B cell (primary cell): Measurements from ENCODE around the gene ARX. TPM values are rescaled to one million over a fixed set of nuclear protein-coding genes. Genes with fewer than 3 reads are reported as not detected.

Experiments
- ATAC-seq: fragments of 200-7000 bp; cut with Tn5 transposase; one replicate; pipeline ENCODE4 v1.10.0; 2021; ENCODE audit warnings: low read depth, mild to moderate bottlenecking, moderate number of reproducible peaks, moderate library complexity
- CTCF ChIA-PET: fragments of 350-600 bp; sonication (Branson Sonifier 250); formaldehyde crosslinking; loops from one replicate; lab custom pipeline; 2021; ENCODE audit warnings: antibody characterized with exemption, inconsistent platforms; lab: Charles Lee
- POLR2A ChIA-PET: fragments of 350-600 bp; sonication (Branson Sonifier 250); formaldehyde crosslinking; loops from one replicate; lab custom pipeline; 2021; ENCODE audit warnings: antibody characterized with exemption; lab: Charles Lee
- DNase-seq: peaks from one replicate; pipeline ENCODE4 v3.0.0; 2013
- H2AFZ ChIP-seq: 2 replicates; pipeline ENCODE4 v1.6.1; 2012; ENCODE audit warnings: mild to moderate bottlenecking, low read depth, low read length; ENCODE audit not compliant: insufficient read depth, poor library complexity, severe bottlenecking
- H3K27ac ChIP-seq, 2 donors: 1 replicate in 1 of 2; 2 replicates in 1 of 2; pipeline ENCODE4 v1.5.1; 2012 to 2013; ENCODE audit warnings: low read length in 2 of 2, mild to moderate bottlenecking in 2 of 2, moderate library complexity in 1 of 2
- H3K27me3 ChIP-seq, 4 experiments: fragments of 200-600 bp in 1 of 4; sonication (generic) in 1 of 4; replicated peaks in 1 of 4; 1 replicate in 2 of 4; 2 replicates in 2 of 4; pipeline versions ENCODE4 v1.6.1 to v1.7.0; 2013 to 2016; ENCODE audit warnings: low read length in 3 of 4, mild to moderate bottlenecking in 2 of 4, mixed read lengths in 1 of 4, moderate library complexity in 1 of 4; ENCODE audit not compliant: insufficient read depth in 4 of 4, control insufficient read depth in 3 of 4; ENCODE audit errors: control extremely low read depth in 1 of 4
- H3K36me3 ChIP-seq, 2 experiments: replicated peaks in 1 of 2; 1 replicate in 1 of 2; 2 replicates in 1 of 2; pipeline versions ENCODE4 v1.6.1 to v1.7.1; 2013; ENCODE audit warnings: low read length in 1 of 2; ENCODE audit not compliant: insufficient read depth in 2 of 2, control insufficient read depth in 1 of 2; ENCODE audit errors: control extremely low read depth in 1 of 2, extremely low read depth in 1 of 2
- H3K4me1 ChIP-seq, 2 donors: fragments of 200-600 bp in 1 of 2; sonication (generic) in 1 of 2; 1 replicate in 1 of 2; 2 replicates in 1 of 2; pipeline versions ENCODE4 v1.5.1 to v1.6.1; 2013 to 2017; ENCODE audit warnings: low read length in 2 of 2; ENCODE audit not compliant: control insufficient read depth in 2 of 2, insufficient read depth in 2 of 2
- H3K4me2 ChIP-seq: replicated peaks from 2 replicates; pipeline ENCODE3; 2012; ENCODE audit warnings: mild to moderate bottlenecking, low read depth, low read length; ENCODE audit not compliant: poor library complexity, severe bottlenecking
- H3K4me3 ChIP-seq, 5 experiments: fragments of 200-600 bp in 1 of 5; sonication (generic) in 1 of 5; 1 replicate in 3 of 5; 2 replicates in 2 of 5; pipeline versions ENCODE4 v1.5.1 to v1.7.0; 2011 to 2016; ENCODE audit warnings: low read length in 4 of 5, mild to moderate bottlenecking in 4 of 5, low read depth in 2 of 5, control low read depth in 1 of 5, moderate library complexity in 1 of 5; ENCODE audit not compliant: insufficient read depth in 1 of 5; ENCODE audit errors: control extremely low read depth in 1 of 5, extremely low read depth in 1 of 5
- H3K79me2 ChIP-seq: fragments of 200-600 bp; sonication (generic); one replicate; pipeline ENCODE4 v1.6.0; 2016; ENCODE audit warnings: low read length; ENCODE audit not compliant: control insufficient read depth, insufficient read depth
- H3K9ac ChIP-seq: fragments of 200-600 bp; sonication (generic); 2 replicates; pipeline ENCODE4 v1.6.1; 2017; ENCODE audit warnings: mild to moderate bottlenecking, low read length, moderate library complexity
- H3K9me3 ChIP-seq, 3 donors: one replicate each; pipeline versions ENCODE4 v1.6.1 to v1.7.1; 2013; ENCODE audit warnings: low read length in 2 of 3; ENCODE audit not compliant: control insufficient read depth in 2 of 3, insufficient read depth in 1 of 3; ENCODE audit errors: control extremely low read depth in 1 of 3
- H4K20me1 ChIP-seq: 2 replicates; pipeline ENCODE4 v1.6.0; 2012; ENCODE audit warnings: mild to moderate bottlenecking, low read length; ENCODE audit not compliant: insufficient read depth, control insufficient read depth, poor library complexity, severe bottlenecking
- H3K27ac Mint-ChIP-seq: one replicate; pipeline ENCODE4 v1.8.0; 2021; ENCODE audit warnings: mixed read lengths
- H3K27me3 Mint-ChIP-seq: one replicate; pipeline ENCODE4 v1.8.0; 2021; ENCODE audit warnings: mixed read lengths
- H3K4me1 Mint-ChIP-seq: one replicate; pipeline ENCODE4 v1.8.0; 2021; ENCODE audit warnings: mixed read lengths
- H3K4me3 Mint-ChIP-seq: one replicate; pipeline ENCODE4 v1.8.0; 2021; ENCODE audit warnings: mixed read lengths
- H3K9me3 Mint-ChIP-seq: one replicate; pipeline ENCODE4 v1.8.0; 2022; ENCODE audit warnings: mixed read lengths; ENCODE audit not compliant: insufficient read depth
- EZH2 ChIP-seq: IDR thresholded peaks from 2 replicates; pipeline ENCODE4 v1.6.1; 2012; ENCODE audit warnings: borderline replicate concordance, low read depth, mild to moderate bottlenecking, moderate library complexity, low read length; ENCODE audit not compliant: insufficient read depth, poor library complexity, severe bottlenecking
- WGBS: methylation state at CpG from one replicate; pipeline ENCODE4 v1.1.5; 2013; ENCODE audit warnings: missing lambda C conversion rate; ENCODE audit not compliant: insufficient coverage; 5-methylcytosine and 5-hydroxymethylcytosine counted together
- intact Hi-C: fragments of 100-400 bp; cut with micrococcal nuclease; formaldehyde crosslinking; loops from one replicate; pipeline ENCODE4 v1.10.0; 2022
- polyA plus RNA-seq: library from polyadenylated mRNA; depleted of rRNA; stranded (reverse); fragments of >200 nt; gene quantifications from 2 replicates; pipeline ENCODE4 v1.2.3, GENCODE V29; 2012
- total RNA-seq, 2 donors: library from RNA; stranded (reverse); fragments of 120-200 nt in 1 of 2; gene quantifications; 1 replicate in 1 of 2; 2 replicates in 1 of 2; pipeline versions ENCODE4 v1.2.3 to v1.2.4, GENCODE V29; 2013 to 2022
- TF ChIP-seq, protein P1 (sequence below): fragments of 200-600 bp; IDR thresholded peaks from one replicate; pipeline ENCODE4 v1.8.0; 2022; ENCODE audit warnings: antibody characterized with exemption, mild to moderate bottlenecking

Gene ARX
- total and polyA plus RNA-seq, 2 donors (not counting 1 experiment from before 2014, with no cell fraction given) = not detected

DNA sequence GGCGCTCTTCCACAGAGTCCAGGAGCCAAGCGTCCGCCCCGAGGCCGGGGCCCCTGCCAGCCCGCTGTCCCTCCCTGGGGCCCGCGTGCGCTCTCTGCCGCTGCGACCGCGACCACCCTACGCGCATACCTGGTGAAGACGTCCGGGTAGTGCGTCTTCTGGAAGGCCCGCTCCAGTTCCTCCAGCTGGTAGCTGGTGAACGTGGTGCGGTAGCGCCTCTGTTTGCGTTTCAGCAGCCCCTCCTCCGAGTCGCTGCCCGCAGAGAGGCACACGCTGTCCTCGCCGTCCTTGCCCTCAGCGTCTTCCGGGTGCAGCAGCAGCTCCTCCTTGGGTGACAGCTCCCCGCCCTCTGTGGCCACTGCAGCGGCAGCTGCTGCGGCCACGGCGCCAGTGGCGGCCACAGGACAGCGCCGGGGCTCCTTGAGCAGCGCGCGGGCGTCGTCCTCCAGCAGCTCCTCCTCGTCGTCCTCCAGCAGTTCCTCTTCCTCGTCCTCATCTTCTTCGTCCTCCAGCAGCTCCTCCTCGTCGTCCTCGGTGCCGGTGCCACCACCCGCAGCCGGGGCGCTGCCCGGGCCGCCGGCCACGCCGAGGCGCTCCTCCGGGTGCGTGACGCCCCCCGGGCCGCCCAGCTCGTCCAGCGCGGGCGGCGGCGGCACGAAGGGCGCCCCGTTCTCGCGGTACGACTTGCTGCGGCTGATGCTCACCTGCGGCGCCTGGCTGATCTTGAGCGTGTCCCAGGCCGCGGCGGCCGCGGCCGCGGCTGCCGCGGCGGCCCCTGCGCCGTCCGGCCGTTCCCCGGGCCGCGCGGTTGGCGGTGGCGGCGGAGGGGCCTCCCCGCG lies 2.8 kb downstream of the ARX start:
- CTCF ChIA-PET = no interaction called here
- Histone ChIP-seq H3K4me3 (peak overlapping the region in 4 of 5 experiments; percentile 6 to 38 (median 26)), H3K79me2 (no peaks in the 10 kb centered on the region), H3K4me2 (peak overlapping the region; percentile 68), H3K4me1 (peaks cover 27 to 35% of the 10 kb centered on the region in 2 donors), H3K27me3 (peaks cover 0 to 69% (median 35%) of the 10 kb centered on the region in 4 experiments), H3K27ac (no peak overlapping the region), H3K36me3 (no peaks in the 10 kb centered on the region), H4K20me1 (no peaks in the 10 kb centered on the region), H3K9ac (peak overlapping the region; percentile 26), H2AFZ (no peak overlapping the region), H3K9me3 (peaks cover 0 to 33% (median 0%) of the 10 kb centered on the region in 3 donors)
- WGBS = 3% methylated on average over 98 of the region's 105 CpGs
- intact Hi-C loops = no loop called here
- no peaks in the 10 kb centered on the region for H3K9me3 Mint-ChIP-seq
- POLR2A ChIA-PET = no interaction called here
- H3K27me3 Mint-ChIP-seq = peaks cover 25% of the 10 kb centered on the region
- ATAC-seq = no peak
- no peak overlapping the region for H3K27ac Mint-ChIP-seq
- H3K4me1 Mint-ChIP-seq = peaks cover 11% of the 10 kb centered on the region
- peak overlapping the region; percentile 83 for H3K4me3 Mint-ChIP-seq
- DNase-seq = peak; percentile 47
- TF ChIP-seq, protein P1, sequence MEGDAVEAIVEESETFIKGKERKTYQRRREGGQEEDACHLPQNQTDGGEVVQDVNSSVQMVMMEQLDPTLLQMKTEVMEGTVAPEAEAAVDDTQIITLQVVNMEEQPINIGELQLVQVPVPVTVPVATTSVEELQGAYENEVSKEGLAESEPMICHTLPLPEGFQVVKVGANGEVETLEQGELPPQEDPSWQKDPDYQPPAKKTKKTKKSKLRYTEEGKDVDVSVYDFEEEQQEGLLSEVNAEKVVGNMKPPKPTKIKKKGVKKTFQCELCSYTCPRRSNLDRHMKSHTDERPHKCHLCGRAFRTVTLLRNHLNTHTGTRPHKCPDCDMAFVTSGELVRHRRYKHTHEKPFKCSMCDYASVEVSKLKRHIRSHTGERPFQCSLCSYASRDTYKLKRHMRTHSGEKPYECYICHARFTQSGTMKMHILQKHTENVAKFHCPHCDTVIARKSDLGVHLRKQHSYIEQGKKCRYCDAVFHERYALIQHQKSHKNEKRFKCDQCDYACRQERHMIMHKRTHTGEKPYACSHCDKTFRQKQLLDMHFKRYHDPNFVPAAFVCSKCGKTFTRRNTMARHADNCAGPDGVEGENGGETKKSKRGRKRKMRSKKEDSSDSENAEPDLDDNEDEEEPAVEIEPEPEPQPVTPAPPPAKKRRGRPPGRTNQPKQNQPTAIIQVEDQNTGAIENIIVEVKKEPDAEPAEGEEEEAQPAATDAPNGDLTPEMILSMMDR = no peak
- no peak for TF ChIP-seq EZH2

DNA sequence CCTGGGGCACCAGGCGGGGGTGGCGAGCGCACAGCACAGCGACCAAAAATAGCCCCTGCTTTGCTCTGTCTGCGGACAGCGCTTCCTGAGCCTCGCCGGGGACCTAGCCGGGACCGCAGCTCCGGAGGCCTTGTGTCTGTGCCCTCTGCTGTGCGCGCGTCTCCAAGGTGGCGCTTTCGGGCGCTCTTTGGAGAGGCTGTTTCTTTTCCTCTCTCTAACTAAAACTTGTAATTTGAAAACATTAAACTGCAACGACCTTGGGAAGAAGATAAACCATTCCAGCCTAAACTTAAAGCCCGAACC lies 3.4 kb downstream of the ARX start:
- no peak for ATAC-seq
- WGBS = 0% methylated on average over 3 of the region's 19 CpGs
- Histone ChIP-seq H2AFZ (no peak overlapping the region), H3K36me3 (no peaks in the 10 kb centered on the region), H3K9me3 (peaks cover 0 to 28% (median 0%) of the 10 kb centered on the region in 3 donors), H3K4me2 (peak overlapping the region; percentile 68), H3K27ac (no peak overlapping the region), H3K9ac (no peak overlapping the region), H4K20me1 (no peaks in the 10 kb centered on the region), H3K27me3 (peaks cover 0 to 68% (median 35%) of the 10 kb centered on the region in 4 experiments), H3K4me3 (no peak overlapping the region), H3K4me1 (peaks cover 27 to 30% of the 10 kb centered on the region in 2 donors), H3K79me2 (no peaks in the 10 kb centered on the region)
- ChIA-PET POLR2A (no interaction called here), CTCF (no interaction called here)
- H3K27me3 Mint-ChIP-seq = peaks cover 27% of the 10 kb centered on the region
- no peaks in the 10 kb centered on the region for H3K9me3 Mint-ChIP-seq
- DNase-seq = no peak
- intact Hi-C loops = no loop called here
- H3K4me1 Mint-ChIP-seq = peaks cover 11% of the 10 kb centered on the region
- H3K4me3 Mint-ChIP-seq = peak overlapping the region; percentile 83
- H3K27ac Mint-ChIP-seq = no peak overlapping the region
- TF ChIP-seq EZH2 = no peak
- TF ChIP-seq, protein P1 = no peak
